Bronchial epithelial cell (primary cell): ENCODE data around the gene RAMACL. TPM values are rescaled to one million over a fixed set of nuclear protein-coding genes. Genes with fewer than 3 reads are reported as not detected.

ENCODE experiments used
- DNase-seq: peaks from one replicate; pipeline ENCODE4 v3.0.0-alpha.2; 2010; ENCODE audit warnings: low read depth
- FAIRE-seq: peaks from 2 replicates; lab custom pipeline; 2011; peaks lifted over from hg19 to GRCh38; lab: Jason Lieb, UNC
- H3K27me3 ChIP-seq: 2 replicates; pipeline ENCODE4 v1.5.1; 2011; ENCODE audit warnings: low read length; ENCODE audit not compliant: control insufficient read depth, insufficient read depth
- H3K36me3 ChIP-seq: 2 replicates; pipeline ENCODE4 v1.5.1; 2011; ENCODE audit warnings: low read length; ENCODE audit not compliant: control insufficient read depth, insufficient read depth
- H3K4me3 ChIP-seq: 2 replicates; pipeline ENCODE4 v1.5.1; 2011; ENCODE audit warnings: mild to moderate bottlenecking, low read depth, low read length, control low read depth
- total RNA-seq: library from RNA; depleted of rRNA; stranded (reverse); fragments of >200 nt; gene quantifications from 2 replicates; pipeline ENCODE4 v1.2.1, GENCODE V29; 2014
- TF ChIP-seq, protein P1 (sequence below): IDR thresholded peaks from 2 replicates; pipeline ENCODE4 v1.5.1; 2011; ENCODE audit warnings: mild to moderate bottlenecking, moderate library complexity, low read length, control low read depth, inconsistent platforms; ENCODE audit not compliant: insufficient read depth, severe bottlenecking

Gene RAMACL
- total RNA-seq, 1 donor from 2014 or later, result 1.6 TPM

DNA sequence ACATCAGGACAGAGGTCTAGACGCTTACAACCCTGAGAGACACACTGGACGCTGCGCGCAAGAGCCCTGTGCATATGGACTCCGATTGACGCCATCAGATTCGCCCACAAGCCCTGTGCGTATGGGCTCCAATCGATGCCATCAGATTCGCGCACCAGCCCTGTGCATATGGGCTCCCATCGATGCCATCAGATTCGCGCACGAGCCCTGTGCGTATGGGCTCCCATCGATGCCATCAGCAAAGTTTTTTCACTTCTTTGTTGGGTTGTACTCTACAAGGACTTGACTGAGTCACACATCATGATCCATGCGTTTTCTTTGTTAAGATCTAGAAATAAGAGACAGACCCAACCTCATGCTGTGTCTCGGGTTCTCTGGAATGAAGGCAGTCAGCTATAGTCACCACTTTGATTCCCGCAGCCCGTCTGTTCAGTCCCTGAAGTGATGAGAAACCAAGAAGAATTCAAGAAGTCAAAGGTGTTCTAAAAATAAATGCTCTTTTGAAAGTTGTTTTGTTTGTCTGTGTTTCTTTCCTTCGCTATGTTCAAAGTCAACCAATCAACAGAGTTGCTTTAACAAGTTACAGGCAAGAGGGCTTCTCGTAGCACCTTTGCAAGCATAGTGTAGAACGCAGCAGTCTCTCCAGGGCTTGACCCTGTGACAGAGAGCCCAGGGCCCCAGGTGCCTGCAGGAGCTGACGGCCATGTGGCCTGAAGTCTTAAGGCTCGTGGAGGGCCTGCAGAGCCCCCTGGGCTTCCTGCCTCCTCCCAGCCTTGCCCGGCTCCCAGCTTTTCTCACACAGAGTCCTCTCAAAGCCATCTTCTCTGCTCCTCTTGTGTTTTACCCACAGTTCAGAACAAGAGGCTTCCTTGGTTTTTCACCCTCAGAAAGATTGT lies 32.6 kb upstream of the RAMACL start:
- FAIRE-seq (no peak), DNase-seq (no peak)
- TF ChIP-seq, protein P1, sequence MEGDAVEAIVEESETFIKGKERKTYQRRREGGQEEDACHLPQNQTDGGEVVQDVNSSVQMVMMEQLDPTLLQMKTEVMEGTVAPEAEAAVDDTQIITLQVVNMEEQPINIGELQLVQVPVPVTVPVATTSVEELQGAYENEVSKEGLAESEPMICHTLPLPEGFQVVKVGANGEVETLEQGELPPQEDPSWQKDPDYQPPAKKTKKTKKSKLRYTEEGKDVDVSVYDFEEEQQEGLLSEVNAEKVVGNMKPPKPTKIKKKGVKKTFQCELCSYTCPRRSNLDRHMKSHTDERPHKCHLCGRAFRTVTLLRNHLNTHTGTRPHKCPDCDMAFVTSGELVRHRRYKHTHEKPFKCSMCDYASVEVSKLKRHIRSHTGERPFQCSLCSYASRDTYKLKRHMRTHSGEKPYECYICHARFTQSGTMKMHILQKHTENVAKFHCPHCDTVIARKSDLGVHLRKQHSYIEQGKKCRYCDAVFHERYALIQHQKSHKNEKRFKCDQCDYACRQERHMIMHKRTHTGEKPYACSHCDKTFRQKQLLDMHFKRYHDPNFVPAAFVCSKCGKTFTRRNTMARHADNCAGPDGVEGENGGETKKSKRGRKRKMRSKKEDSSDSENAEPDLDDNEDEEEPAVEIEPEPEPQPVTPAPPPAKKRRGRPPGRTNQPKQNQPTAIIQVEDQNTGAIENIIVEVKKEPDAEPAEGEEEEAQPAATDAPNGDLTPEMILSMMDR, result no peak
- no peaks in the 10 kb centered on the region for H3K27me3 ChIP-seq
- peaks cover 3% of the 10 kb centered on the region for H3K36me3 ChIP-seq
- no peak overlapping the region for H3K4me3 ChIP-seq

- H3K36me3 ChIP-seq, result peaks cover 3% of the 10 kb centered on the region
- H3K4me3 ChIP-seq, result no peak overlapping the region
- DNase-seq, result no peak
- no peaks in the 10 kb centered on the region for H3K27me3 ChIP-seq
- no peak for FAIRE-seq
- TF ChIP-seq, protein P1, result no peak
These were observed 31.8 kb upstream of the RAMACL start for GRCh38 chr6:166618251-166618650.

- TF ChIP-seq, protein P1, result no peak
These were observed 30.9 kb upstream of the RAMACL start for GRCh38 chr6:166617359-166617758.

DNA sequence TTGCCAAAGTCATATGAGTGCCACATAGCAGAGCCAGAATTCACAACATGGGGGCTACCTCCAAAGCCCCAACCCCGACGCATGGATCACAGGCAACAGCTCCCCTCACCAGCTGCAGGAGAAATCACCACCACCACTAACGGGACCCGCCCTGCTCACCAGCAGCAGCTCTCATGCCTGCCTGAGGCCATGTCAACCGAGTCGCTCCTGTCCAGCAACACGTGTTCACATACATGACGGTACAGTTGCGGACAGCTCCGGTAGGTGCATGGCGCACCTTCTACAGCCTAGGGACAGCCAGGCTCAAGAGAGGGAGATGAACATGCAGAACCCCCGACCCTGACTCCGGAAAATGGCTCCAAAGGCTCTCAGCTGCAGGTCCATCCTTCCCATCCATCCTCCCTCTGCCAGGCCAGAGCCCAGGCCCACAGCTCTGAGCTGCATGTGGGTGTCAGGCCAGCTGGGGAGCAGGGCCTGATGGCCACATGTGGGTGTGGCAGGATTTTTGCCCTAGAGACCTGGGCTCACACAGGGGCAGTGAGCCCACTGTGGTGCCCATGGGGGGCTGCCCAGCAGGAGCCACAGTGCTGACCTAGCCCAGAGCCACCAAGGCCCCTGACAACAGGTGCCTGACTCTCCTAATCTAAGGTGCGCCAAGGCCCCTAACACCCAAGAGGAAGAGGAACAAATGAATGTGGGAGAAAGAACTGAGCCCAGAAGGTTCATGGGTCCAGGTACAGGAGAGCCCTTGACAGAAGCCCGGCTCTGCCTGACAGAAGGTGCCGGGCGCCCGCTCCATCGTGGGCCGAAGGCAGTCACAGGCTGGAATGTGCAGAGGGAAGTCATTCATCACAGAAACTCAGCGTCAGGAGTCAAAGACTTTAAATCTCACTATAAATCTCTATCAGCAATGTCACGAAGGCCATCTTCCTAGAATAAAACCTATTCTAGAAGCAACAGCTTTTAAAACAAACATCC lies 30.1 kb upstream of the RAMACL start:
- H3K27me3 ChIP-seq, result no peaks in the 10 kb centered on the region
- DNase-seq, result no peak
- no peak overlapping the region for H3K4me3 ChIP-seq
- peaks cover 3% of the 10 kb centered on the region for H3K36me3 ChIP-seq
- TF ChIP-seq, protein P1, result no peak
- no peak for FAIRE-seq

More at GRCh38 chr6:166617359-166617758, 30.9 kb upstream of the RAMACL start:
- DNase-seq (no peak), FAIRE-seq (no peak)
- peaks cover 3% of the 10 kb centered on the region for H3K36me3 ChIP-seq
- no peak overlapping the region for H3K4me3 ChIP-seq
- H3K27me3 ChIP-seq, result no peaks in the 10 kb centered on the region

- DNase-seq, result no peak
- Histone ChIP-seq H3K4me3 (no peak overlapping the region), H3K36me3 (peaks cover 3% of the 10 kb centered on the region), H3K27me3 (no peaks in the 10 kb centered on the region)
- TF ChIP-seq, protein P1, result no peak
- no peak for FAIRE-seq
These were observed 28.7 kb upstream of the RAMACL start for GRCh38 chr6:166615059-166615770.
